GM12891 (cell line): ENCODE data around the gene BCL11B.

Experiments used
- DNase-seq: peaks from one replicate; pipeline ENCODE4 v3.0.0; 2011; ENCODE audit warnings: low spot score; ENCODE audit not compliant: insufficient read length
- FAIRE-seq: peaks from 2 replicates; lab custom pipeline; 2011; peaks lifted over from hg19 to GRCh38; lab: Jason Lieb, UNC
- PAX5 ChIP-seq: IDR thresholded peaks from 2 replicates; pipeline ENCODE4 v1.6.1; 2011; ENCODE audit warnings: low read length, moderate library complexity, mild to moderate bottlenecking; ENCODE audit not compliant: insufficient read depth, severe bottlenecking
- POLR2A ChIP-seq: IDR thresholded peaks from 2 replicates; pipeline ENCODE4 v1.6.1; 2011; ENCODE audit warnings: low read depth, low read length, control low read depth
- POLR2AphosphoS5 ChIP-seq: IDR thresholded peaks from 2 replicates; pipeline ENCODE4 v1.6.1; 2011; ENCODE audit warnings: low read depth, low read length, control low read depth
- POU2F2 ChIP-seq: IDR thresholded peaks from 2 replicates; pipeline ENCODE4 v1.6.1; 2011; ENCODE audit warnings: low read depth, mild to moderate bottlenecking, control low read depth, low read length, moderate library complexity
- SPI1 ChIP-seq: IDR thresholded peaks from 2 replicates; pipeline ENCODE4 v1.6.1; 2011; ENCODE audit warnings: low read depth, low read length, control low read depth
- TAF1 ChIP-seq: IDR thresholded peaks from 2 replicates; pipeline ENCODE4 v1.6.1; 2011; ENCODE audit warnings: low read depth, low read length, control low read depth

BCL11B gene

DNA sequence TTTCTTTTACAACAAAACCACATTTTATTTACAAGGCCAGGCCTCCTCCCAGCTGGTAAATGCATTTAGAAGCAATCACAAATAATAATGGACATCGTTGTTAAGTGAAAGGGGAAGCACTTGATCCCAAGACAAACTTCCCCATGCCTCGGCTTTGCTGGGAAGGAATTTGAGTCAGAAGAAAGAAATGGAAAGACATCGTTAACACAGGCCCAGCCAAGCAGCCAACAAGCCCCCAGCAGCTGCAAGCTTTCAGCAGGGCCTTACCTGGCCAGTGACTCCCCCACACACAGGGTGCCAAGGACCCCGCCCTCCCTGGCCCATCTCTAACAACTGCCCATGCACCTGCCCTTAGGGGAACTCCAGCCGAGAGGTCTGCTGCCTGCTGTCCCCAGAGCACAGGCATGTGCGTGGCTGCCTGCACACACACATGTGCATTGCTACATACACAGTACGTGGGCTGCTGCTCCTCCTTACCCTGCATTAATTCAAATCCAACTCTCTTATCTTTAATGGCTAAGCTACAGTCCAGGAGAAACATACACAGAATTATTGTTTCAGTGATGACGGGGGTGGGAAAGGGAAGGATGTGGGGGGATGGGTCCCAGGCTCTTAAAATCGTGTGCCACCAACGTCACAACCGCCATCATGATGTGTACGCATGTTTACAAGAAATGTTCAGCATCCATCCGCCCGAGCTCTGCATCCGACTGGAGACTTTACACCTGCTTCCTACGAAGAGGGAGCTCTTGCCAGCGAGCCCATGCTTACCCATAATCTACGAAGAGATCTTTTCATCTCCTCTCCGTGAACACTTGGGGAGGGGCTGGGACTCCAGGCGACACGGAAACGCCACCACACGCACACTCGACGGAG, 9.8 kb downstream of the BCL11B start:
- DNase-seq: no peak
- FAIRE-seq: no peak
- TF ChIP-seq SPI1 (no peak), POLR2A (no peak), POU2F2 (no peak), POLR2AphosphoS5 (no peak), TAF1 (no peak), PAX5 (no peak)

DNA sequence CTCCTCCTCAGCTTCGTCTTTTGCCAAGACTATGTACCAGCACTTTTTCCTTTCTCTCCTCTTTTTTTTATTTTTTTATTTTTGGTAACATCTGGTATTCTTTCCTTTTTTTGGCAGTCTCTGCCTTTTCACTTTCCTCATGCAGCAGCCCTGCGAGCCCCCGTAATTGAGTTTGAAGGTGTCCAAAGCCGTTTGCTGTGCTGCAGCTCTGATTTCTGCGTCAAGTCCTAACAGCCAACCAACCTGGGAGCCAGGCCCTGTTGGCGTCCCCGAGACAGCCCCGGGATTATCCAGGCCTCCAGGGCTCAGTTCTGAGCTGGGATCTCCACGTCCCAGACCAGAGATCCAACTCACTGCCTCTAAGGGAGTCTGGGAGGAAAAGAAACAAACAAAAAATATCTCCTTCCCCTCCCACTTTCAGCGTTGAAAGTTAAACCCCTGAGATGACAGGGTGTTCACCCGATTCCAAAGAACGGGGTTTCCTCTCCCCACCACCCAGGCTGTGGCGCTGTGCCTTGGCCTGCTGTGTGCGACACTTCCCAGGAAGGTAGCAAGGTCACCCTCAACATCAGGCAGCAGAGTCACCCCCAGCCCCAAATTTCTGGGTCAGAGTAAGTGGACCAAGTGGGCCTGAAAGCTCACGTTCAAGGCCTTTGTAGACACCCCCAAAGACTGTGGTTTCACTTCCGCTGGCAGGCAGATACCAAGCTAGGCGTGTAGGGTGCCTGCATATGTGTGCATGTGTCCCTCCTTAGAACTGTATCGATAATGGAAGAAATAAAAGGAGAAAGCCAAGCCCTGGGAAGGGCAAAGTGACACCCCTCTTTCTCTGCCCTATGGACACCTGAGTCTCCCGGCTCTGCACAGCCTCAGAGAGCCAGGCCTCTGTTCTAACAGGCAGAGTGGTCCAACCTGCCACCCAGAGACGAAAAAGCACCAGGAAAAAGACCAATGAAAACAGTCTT, 11.1 kb downstream of the BCL11B start:
- DNase-seq (no peak), FAIRE-seq (no peak)
- TF ChIP-seq SPI1: peak; percentile 82
- TF ChIP-seq PAX5: no peak
- no peak for TF ChIP-seq POLR2AphosphoS5
- no peak for TF ChIP-seq TAF1
- no peak for TF ChIP-seq POLR2A

DNA sequence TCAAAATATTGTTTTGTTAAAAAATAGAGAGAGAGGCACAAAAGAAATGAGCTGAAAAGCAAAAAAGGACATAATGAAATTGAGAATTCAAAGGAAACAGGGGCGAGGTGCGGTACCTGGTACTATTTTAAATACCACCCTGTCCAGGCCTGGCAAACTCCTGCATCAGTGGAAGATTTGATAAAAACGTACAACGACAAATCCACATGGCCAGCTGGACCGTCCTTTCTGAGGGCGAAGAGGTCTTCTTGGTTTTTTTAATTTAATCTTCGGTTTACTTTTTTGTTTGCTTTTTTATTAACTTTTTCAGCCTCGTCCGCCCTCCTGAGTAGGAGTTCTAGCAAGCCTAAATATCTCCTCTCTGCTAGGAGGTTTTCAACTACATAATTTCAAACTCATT, 11.9 kb downstream of the BCL11B start:
- TF ChIP-seq PAX5: no peak
- no peak for TF ChIP-seq SPI1
- no peak for DNase-seq
- FAIRE-seq: no peak

DNA sequence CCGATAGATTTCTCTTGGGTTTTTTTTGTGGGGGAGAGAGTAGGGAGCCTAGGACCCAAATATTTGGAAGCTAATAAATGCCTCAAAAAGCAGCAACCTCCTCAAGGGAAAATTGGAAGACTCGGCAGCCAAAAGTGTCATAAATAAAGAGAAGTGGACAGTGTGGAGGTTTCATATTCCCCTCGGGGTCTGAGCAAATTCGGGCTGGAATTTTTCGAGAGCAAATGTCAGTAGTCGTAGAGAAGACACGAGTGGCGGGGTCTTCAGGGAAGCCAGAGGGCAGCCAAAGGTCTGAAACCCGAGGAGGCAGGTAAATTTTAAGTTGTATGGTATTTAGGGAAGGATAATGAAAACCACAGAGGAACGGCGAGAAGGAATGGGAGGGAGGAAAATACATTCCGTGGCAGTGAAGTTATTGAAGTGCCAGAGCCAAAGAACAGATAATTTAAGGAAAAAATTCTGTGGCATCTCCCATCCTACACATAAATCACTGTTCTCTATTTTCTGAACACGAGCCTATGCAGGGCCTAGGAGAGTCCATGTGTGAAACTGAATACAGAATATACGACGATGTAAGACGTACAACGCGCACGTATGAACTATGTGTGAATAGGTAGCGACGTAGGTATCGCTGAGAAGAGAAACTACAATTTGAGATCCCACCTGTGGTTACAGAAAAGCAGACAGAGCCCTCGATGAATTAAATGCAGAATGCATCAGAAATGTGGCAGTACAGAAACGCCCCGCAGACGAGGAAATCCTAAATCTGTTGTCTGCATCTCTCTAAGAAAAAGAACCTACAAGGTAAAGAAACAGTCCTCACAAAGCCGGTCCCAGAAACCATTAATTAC, 12.9 kb downstream of the BCL11B start:
- no peak for TF ChIP-seq PAX5
- no peak for TF ChIP-seq POLR2A
- TF ChIP-seq POLR2AphosphoS5: no peak
- TF ChIP-seq POU2F2: no peak
- TF ChIP-seq SPI1: no peak
- no peak for TF ChIP-seq TAF1
- DNase-seq: no peak
- FAIRE-seq: no peak

DNA sequence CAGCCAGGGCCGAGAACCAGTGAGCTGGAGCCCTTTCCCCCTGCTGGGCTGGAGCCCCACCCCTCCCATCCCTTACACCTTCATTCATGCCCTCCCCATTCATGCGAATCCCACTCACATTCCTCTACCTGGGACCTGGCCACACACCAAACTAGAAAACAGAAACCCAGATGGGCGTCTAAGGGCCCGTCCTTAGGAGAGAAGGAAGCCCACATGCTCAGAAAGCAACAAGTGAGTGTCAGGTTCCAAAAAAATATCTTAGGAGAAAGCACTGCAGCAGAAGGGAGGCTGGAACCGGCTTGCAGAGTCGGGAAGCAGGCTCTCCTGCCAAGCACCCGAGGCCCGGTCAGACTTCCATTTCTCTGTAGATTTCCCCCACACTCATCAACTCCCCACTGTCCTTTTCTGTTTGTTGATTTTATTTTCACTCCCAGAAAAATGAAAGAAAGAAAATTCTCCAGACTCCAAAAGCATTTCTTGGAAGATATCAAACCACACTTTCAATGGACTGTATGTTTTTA, 13.6 kb downstream of the BCL11B start:
- DNase-seq (no peak), FAIRE-seq (no peak)

DNA sequence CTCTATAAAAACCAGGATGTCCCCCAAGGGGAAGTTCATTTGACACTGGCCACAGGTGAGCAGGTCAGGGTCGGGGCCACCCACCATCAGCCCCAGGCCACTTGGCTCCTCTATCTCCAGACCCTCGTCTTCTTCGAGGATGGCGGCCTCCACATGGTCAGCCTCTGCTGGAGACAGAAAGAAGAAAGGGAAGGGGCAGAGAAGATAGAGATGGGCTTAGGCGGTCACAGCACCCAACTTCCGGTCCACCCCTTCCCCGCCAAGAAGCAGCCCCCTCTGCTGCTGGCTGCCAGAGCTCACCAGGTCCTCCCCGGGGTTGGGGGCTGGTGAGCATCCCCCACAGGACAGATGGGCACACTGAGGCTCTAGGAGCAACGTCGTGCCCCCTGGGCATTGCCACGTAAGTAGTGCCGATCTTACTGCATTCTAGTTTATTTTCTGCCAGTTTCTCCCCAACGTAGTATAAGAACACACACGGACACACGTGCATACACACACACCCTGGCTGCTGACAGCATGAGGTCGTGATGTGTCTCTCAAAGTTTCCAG, 14.2 kb downstream of the BCL11B start:
- FAIRE-seq (no peak), DNase-seq (no peak)
- TF ChIP-seq SPI1 (no peak), PAX5 (no peak), POLR2AphosphoS5 (no peak), POU2F2 (no peak), TAF1 (no peak), POLR2A (no peak)

More for the DNA sequence above, 13.6 kb downstream of the BCL11B start:
- TF ChIP-seq POU2F2 (no peak), PAX5 (no peak), POLR2AphosphoS5 (no peak), POLR2A (no peak), SPI1 (no peak), TAF1 (no peak)

DNA sequence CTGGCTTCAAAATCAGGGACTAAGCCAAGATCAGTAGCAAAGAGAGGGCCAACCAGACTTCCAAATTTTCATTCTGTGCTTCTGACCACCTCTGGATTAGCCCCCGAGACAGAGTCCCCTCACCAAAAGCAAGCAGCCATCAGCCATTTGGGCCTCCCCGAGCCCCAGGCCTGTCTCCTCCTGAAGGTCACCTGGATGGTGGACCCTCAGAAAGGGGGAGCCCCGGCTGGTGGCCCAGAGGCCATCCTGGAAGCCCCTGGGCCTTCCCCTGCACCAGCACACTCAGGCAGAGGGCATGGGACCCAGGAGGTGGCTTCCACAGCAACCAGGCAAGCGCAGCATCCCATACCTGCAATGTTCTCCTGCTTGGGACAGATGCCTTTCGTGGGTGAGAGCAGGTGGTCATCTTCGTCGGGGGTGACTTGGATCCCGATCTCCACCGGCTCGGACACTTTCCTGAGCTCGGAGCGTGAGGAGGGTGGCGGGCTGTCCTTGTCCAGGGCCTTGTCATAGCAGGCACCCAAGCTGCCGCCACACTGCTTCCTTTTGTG, 14.8 kb downstream of the BCL11B start:
- TF ChIP-seq POLR2A: no peak
- TF ChIP-seq SPI1: no peak
- TF ChIP-seq POLR2AphosphoS5: no peak
- TF ChIP-seq PAX5: no peak
- no peak for TF ChIP-seq POU2F2
- DNase-seq (no peak), FAIRE-seq (no peak)

DNA sequence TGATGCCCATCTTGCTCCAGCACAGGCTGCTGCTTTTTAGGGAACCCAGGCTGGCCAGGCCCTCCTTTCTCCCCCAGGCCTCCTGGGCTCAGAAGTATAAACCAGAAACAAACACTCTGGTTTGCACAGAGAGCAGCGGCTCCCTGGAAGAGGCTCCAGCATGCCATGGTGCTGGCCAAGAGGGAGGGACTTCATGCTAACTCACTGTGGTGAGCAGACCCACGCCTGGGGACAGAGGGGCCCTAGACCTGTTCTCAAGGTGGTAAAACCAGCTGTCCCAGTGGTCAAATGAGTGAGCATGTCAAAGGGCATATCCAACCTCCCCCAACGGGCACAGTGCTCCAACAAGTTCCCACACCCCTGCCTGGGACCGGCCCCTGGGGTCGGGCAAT, 15.5 kb downstream of the BCL11B start:
- FAIRE-seq: no peak
- no peak for TF ChIP-seq SPI1
- no peak for TF ChIP-seq POU2F2
- no peak for TF ChIP-seq POLR2A
- TF ChIP-seq PAX5: no peak
- no peak for TF ChIP-seq POLR2AphosphoS5
- TF ChIP-seq TAF1: no peak
- no peak for DNase-seq
